Astrocyte (in vitro differentiated cells and primary cell): ENCODE results near the gene SLC35D3. TPM values are rescaled to one million over a fixed set of nuclear protein-coding genes. Genes with fewer than 3 reads are reported as not detected.

Source experiments
- DNase-seq: peaks from one replicate; pipeline ENCODE4 v3.0.0-alpha.2; 2010; ENCODE audit warnings: low read depth
- FAIRE-seq: peaks from 2 replicates; lab custom pipeline; 2011; peaks lifted over from hg19 to GRCh38; lab: Jason Lieb, UNC
- H2AFZ ChIP-seq: 2 replicates; pipeline ENCODE4 v1.6.0; 2012; ENCODE audit warnings: low read depth, low read length, inconsistent platforms
- H3K27ac ChIP-seq: 2 replicates; pipeline ENCODE4 v1.5.1; 2011; ENCODE audit warnings: low read depth, low read length, inconsistent platforms
- H3K27me3 ChIP-seq: 2 replicates; pipeline ENCODE4 v1.6.0; 2011; ENCODE audit warnings: low read length, inconsistent platforms; ENCODE audit not compliant: insufficient read depth
- H3K36me3 ChIP-seq: 2 replicates; pipeline ENCODE4 v1.5.1; 2011; ENCODE audit warnings: low read length, inconsistent platforms; ENCODE audit not compliant: insufficient read depth
- H3K4me1 ChIP-seq: 2 replicates; pipeline ENCODE4 v1.5.1; 2011; ENCODE audit warnings: low read length, inconsistent platforms; ENCODE audit not compliant: insufficient read depth
- H3K4me2 ChIP-seq: 2 replicates; pipeline ENCODE4 v1.6.0; 2012; ENCODE audit warnings: low read length, inconsistent platforms
- H3K4me3 ChIP-seq: 2 replicates; pipeline ENCODE4 v1.5.1; 2011; ENCODE audit warnings: low read depth, mild to moderate bottlenecking, low read length, inconsistent platforms; ENCODE audit not compliant: insufficient read depth
- H3K79me2 ChIP-seq: 2 replicates; pipeline ENCODE4 v1.6.0; 2012; ENCODE audit warnings: mild to moderate bottlenecking, low read length, inconsistent platforms; ENCODE audit not compliant: insufficient read depth
- H3K9ac ChIP-seq: 2 replicates; pipeline ENCODE4 v1.6.0; 2012; ENCODE audit warnings: mild to moderate bottlenecking, low read length, inconsistent platforms
- H3K9me3 ChIP-seq: 2 replicates; pipeline ENCODE4 v1.5.1; 2012; ENCODE audit warnings: low read depth, mild to moderate bottlenecking, low read length, inconsistent platforms; ENCODE audit not compliant: insufficient read depth
- H4K20me1 ChIP-seq: 2 replicates; pipeline ENCODE4 v1.6.0; 2012; ENCODE audit warnings: low read length, inconsistent platforms; ENCODE audit not compliant: insufficient read depth
- H3K27ac Mint-ChIP-seq: one replicate; pipeline ENCODE4 v1.8.0; 2021; ENCODE audit warnings: mild to moderate bottlenecking, mixed read lengths; ENCODE audit not compliant: unreplicated experiment
- H3K27me3 Mint-ChIP-seq: one replicate; pipeline ENCODE4 v1.8.0; 2021; ENCODE audit warnings: low read depth, mixed read lengths; ENCODE audit not compliant: unreplicated experiment
- H3K36me3 Mint-ChIP-seq: one replicate; pipeline ENCODE4 v1.8.0; 2021; ENCODE audit warnings: low read depth, mixed read lengths; ENCODE audit not compliant: unreplicated experiment
- H3K4me1 Mint-ChIP-seq: one replicate; pipeline ENCODE4 v1.8.0; 2021; ENCODE audit warnings: low read depth, mixed read lengths; ENCODE audit not compliant: unreplicated experiment
- H3K4me3 Mint-ChIP-seq: one replicate; pipeline ENCODE4 v1.8.0; 2021; ENCODE audit warnings: mild to moderate bottlenecking, moderate library complexity, mixed read lengths; ENCODE audit not compliant: unreplicated experiment
- H3K9me3 Mint-ChIP-seq: one replicate; pipeline ENCODE4 v1.8.0; 2021; ENCODE audit warnings: mild to moderate bottlenecking, mixed read lengths; ENCODE audit not compliant: unreplicated experiment
- EZH2 ChIP-seq: IDR thresholded peaks from 2 replicates; pipeline ENCODE4 v1.6.1; 2012; ENCODE audit warnings: mild to moderate bottlenecking, low read length, inconsistent platforms; ENCODE audit not compliant: insufficient read depth
- total RNA-seq: library from RNA; stranded (reverse); gene quantifications from 2 replicates; pipeline ENCODE4 v1.2.1, GENCODE V29; 2021
- TF ChIP-seq, protein P1 (sequence below): IDR thresholded peaks from 2 replicates; pipeline ENCODE4 v1.5.1; 2011; ENCODE audit warnings: low read depth, mild to moderate bottlenecking, inconsistent platforms, low read length, moderate library complexity; ENCODE audit not compliant: insufficient read depth

Gene SLC35D3
- total RNA-seq, 1 donor from 2014 or later: not detected

GRCh38 chr6:136880748-136881460 lies 41.2 kb upstream of the SLC35D3 start:
- H3K27ac ChIP-seq: no peak overlapping the region
- Mint-ChIP-seq H3K36me3 (peaks cover 5% of the 10 kb centered on the region), H3K9me3 (peaks cover 7% of the 10 kb centered on the region), H3K4me1 (peaks cover 3% of the 10 kb centered on the region), H3K27me3 (no peaks in the 10 kb centered on the region), H3K27ac (no peak overlapping the region), H3K4me3 (no peak overlapping the region)
- FAIRE-seq: no peak
- H4K20me1 ChIP-seq: no peaks in the 10 kb centered on the region
- no peak overlapping the region for H3K9ac ChIP-seq
- H3K27me3 ChIP-seq: no peaks in the 10 kb centered on the region
- no peak overlapping the region for H2AFZ ChIP-seq
- no peaks in the 10 kb centered on the region for H3K79me2 ChIP-seq
- H3K4me1 ChIP-seq: no peaks in the 10 kb centered on the region
- H3K4me3 ChIP-seq: no peak overlapping the region
- no peak for TF ChIP-seq EZH2
- TF ChIP-seq, protein P1, sequence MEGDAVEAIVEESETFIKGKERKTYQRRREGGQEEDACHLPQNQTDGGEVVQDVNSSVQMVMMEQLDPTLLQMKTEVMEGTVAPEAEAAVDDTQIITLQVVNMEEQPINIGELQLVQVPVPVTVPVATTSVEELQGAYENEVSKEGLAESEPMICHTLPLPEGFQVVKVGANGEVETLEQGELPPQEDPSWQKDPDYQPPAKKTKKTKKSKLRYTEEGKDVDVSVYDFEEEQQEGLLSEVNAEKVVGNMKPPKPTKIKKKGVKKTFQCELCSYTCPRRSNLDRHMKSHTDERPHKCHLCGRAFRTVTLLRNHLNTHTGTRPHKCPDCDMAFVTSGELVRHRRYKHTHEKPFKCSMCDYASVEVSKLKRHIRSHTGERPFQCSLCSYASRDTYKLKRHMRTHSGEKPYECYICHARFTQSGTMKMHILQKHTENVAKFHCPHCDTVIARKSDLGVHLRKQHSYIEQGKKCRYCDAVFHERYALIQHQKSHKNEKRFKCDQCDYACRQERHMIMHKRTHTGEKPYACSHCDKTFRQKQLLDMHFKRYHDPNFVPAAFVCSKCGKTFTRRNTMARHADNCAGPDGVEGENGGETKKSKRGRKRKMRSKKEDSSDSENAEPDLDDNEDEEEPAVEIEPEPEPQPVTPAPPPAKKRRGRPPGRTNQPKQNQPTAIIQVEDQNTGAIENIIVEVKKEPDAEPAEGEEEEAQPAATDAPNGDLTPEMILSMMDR: no peak
- H3K36me3 ChIP-seq: peaks cover 3% of the 10 kb centered on the region
- no peak overlapping the region for H3K4me2 ChIP-seq
- no peaks in the 10 kb centered on the region for H3K9me3 ChIP-seq
- no peak for DNase-seq

DNA sequence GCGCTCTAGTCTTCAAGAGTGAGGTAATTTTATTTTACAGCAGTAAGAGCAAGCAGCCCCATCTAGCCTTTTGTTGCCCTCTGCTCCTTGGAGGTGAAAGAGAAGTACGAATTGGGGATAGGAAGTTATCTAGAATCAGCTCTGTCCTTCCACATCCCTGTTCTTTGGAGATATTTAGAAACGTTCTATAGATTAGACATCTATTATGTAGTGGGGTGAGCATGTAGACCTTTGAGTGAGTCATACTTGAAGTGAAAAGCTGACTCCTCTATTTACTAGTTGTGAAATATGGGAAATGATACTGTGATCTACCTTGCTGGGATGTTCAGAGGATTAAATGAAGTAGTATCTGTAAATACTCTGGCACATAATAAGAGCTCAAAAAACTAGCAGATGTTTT lies 36.0 kb upstream of the SLC35D3 start:
- H3K79me2 ChIP-seq: no peaks in the 10 kb centered on the region
- H3K4me3 Mint-ChIP-seq: no peak overlapping the region
- no peaks in the 10 kb centered on the region for H3K4me1 ChIP-seq
- H3K36me3 ChIP-seq: no peaks in the 10 kb centered on the region
- peaks cover 6% of the 10 kb centered on the region for H3K4me1 Mint-ChIP-seq
- no peaks in the 10 kb centered on the region for H3K9me3 ChIP-seq
- no peak overlapping the region for H2AFZ ChIP-seq
- H3K9me3 Mint-ChIP-seq: no peaks in the 10 kb centered on the region
- no peak overlapping the region for H3K4me3 ChIP-seq
- DNase-seq (no peak), FAIRE-seq (no peak)
- no peak overlapping the region for H3K27ac ChIP-seq
- no peaks in the 10 kb centered on the region for H3K36me3 Mint-ChIP-seq
- H3K4me2 ChIP-seq: no peak overlapping the region
- H3K27ac Mint-ChIP-seq: no peak overlapping the region
- no peaks in the 10 kb centered on the region for H3K27me3 ChIP-seq
- H3K27me3 Mint-ChIP-seq: no peaks in the 10 kb centered on the region
- no peak for TF ChIP-seq EZH2
- TF ChIP-seq, protein P1: no peak
- H4K20me1 ChIP-seq: no peaks in the 10 kb centered on the region
- no peak overlapping the region for H3K9ac ChIP-seq

- TF ChIP-seq EZH2: no peak
- TF ChIP-seq, protein P1: no peak
- no peak overlapping the region for H3K4me2 ChIP-seq
- no peaks in the 10 kb centered on the region for H3K36me3 ChIP-seq
- H3K9me3 Mint-ChIP-seq: no peaks in the 10 kb centered on the region
- no peak for DNase-seq
- no peak overlapping the region for H3K9ac ChIP-seq
- H3K79me2 ChIP-seq: no peaks in the 10 kb centered on the region
- no peak for FAIRE-seq
- H3K4me3 ChIP-seq: no peak overlapping the region
- H3K4me3 Mint-ChIP-seq: no peak overlapping the region
- no peaks in the 10 kb centered on the region for H3K4me1 ChIP-seq
- H3K36me3 Mint-ChIP-seq: no peaks in the 10 kb centered on the region
- H3K27me3 Mint-ChIP-seq: no peaks in the 10 kb centered on the region
- H3K4me1 Mint-ChIP-seq: peaks cover 6% of the 10 kb centered on the region
- H3K27ac Mint-ChIP-seq: no peak overlapping the region
- no peak overlapping the region for H2AFZ ChIP-seq
- no peak overlapping the region for H3K27ac ChIP-seq
- no peaks in the 10 kb centered on the region for H3K27me3 ChIP-seq
- H3K9me3 ChIP-seq: no peaks in the 10 kb centered on the region
- no peaks in the 10 kb centered on the region for H4K20me1 ChIP-seq
Measured at GRCh38 chr6:136887953-136888352, 34.1 kb upstream of the SLC35D3 start.
